GM12891 (cell line): ENCODE measurements around the gene PDE4DIP.
"Not testable (repeated sequence)": the region's sequence is repeated elsewhere in the genome, so short reads cannot be mapped to it uniquely, and the experiment has no call there.

Experiments
- POLR2A ChIP-seq: IDR thresholded peaks from 2 replicates; pipeline ENCODE4 v1.6.1; 2011; ENCODE audit warnings: low read depth, low read length, control low read depth
- POLR2AphosphoS5 ChIP-seq: IDR thresholded peaks from 2 replicates; pipeline ENCODE4 v1.6.1; 2011; ENCODE audit warnings: low read depth, low read length, control low read depth

DNA sequence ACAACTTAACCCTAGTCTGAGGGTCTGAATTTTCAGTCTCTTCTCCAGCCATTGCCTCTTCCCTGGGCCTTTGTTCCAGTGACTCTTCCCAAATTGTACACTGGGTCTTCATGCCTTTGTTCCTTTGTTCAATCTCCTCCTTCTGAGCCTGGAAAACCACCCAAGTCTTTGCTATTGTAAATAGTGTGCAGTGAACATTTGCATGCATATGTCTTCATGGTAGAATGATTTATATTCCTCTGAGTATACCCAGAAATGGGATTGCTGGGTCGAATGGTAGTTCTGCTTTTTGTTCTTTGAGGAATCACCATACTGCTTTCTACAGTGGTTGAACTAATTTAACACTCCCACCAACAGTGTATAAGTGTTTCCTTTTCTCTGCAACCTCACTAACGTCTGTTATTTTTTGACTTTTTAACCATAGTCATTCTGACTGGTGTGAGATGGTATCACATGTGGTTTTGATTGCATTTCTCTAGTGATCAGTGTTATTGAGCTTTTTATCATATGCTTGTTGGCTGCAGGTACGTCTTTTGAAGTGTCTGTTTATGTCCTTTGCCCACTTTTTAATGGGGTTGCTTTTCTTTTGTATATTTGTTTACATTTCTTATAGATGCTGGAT, 91.3 kb downstream of the PDE4DIP start:
- not testable (repeated sequence) for TF ChIP-seq POLR2A, POLR2AphosphoS5
